DND-41 (cell line): Measurements from ENCODE around the gene CFAP299.

ENCODE experiments used
- EZH2 ChIP-seq: IDR thresholded peaks from 3 replicates; pipeline ENCODE4 v1.6.1; 2012; ENCODE audit warnings: borderline replicate concordance, low read depth, mild to moderate bottlenecking, moderate library complexity, low read length, inconsistent platforms; ENCODE audit not compliant: severe bottlenecking
- TF ChIP-seq, protein P1 (sequence below): IDR thresholded peaks from 2 replicates; pipeline ENCODE4 v1.5.1; 2012; ENCODE audit warnings: borderline replicate concordance, low read length, moderate library complexity, mild to moderate bottlenecking; ENCODE audit not compliant: poor library complexity, severe bottlenecking; ENCODE audit errors: extremely low read depth

DNA sequence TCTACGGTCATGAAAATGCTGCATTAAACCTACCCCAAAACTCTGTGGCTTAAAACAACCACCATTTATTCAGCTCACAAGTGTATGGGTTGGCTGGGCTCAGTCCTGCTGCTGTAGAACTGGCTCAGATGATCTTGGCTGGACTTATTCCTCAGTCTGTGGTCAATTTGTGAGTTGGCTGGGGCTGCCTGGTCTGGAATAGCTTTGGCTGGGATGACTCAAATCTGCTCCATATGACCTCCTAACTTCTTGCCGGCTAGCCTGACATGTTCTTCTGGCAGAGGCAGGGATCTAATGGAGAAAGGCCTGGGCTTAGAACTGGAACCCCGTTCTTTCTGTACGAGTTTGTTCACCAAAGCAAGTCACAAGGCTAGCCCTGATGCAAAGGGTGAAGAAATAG, 71.7 kb downstream of the CFAP299 start:
- TF ChIP-seq EZH2, result no peak
- TF ChIP-seq, protein P1, sequence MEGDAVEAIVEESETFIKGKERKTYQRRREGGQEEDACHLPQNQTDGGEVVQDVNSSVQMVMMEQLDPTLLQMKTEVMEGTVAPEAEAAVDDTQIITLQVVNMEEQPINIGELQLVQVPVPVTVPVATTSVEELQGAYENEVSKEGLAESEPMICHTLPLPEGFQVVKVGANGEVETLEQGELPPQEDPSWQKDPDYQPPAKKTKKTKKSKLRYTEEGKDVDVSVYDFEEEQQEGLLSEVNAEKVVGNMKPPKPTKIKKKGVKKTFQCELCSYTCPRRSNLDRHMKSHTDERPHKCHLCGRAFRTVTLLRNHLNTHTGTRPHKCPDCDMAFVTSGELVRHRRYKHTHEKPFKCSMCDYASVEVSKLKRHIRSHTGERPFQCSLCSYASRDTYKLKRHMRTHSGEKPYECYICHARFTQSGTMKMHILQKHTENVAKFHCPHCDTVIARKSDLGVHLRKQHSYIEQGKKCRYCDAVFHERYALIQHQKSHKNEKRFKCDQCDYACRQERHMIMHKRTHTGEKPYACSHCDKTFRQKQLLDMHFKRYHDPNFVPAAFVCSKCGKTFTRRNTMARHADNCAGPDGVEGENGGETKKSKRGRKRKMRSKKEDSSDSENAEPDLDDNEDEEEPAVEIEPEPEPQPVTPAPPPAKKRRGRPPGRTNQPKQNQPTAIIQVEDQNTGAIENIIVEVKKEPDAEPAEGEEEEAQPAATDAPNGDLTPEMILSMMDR, result no peak
